Astrocyte of the hippocampus (primary cell): ENCODE data around the gene PFN3.
"Not testable (repeated sequence)": the region's sequence is repeated elsewhere in the genome, so short reads cannot be mapped to it uniquely, and the experiment has no call there.

ENCODE experiments used
- DNase-seq: peaks from one replicate; pipeline ENCODE4 v3.0.0; 2011; ENCODE audit warnings: low read depth, low spot score

The PFN3 gene

DNA sequence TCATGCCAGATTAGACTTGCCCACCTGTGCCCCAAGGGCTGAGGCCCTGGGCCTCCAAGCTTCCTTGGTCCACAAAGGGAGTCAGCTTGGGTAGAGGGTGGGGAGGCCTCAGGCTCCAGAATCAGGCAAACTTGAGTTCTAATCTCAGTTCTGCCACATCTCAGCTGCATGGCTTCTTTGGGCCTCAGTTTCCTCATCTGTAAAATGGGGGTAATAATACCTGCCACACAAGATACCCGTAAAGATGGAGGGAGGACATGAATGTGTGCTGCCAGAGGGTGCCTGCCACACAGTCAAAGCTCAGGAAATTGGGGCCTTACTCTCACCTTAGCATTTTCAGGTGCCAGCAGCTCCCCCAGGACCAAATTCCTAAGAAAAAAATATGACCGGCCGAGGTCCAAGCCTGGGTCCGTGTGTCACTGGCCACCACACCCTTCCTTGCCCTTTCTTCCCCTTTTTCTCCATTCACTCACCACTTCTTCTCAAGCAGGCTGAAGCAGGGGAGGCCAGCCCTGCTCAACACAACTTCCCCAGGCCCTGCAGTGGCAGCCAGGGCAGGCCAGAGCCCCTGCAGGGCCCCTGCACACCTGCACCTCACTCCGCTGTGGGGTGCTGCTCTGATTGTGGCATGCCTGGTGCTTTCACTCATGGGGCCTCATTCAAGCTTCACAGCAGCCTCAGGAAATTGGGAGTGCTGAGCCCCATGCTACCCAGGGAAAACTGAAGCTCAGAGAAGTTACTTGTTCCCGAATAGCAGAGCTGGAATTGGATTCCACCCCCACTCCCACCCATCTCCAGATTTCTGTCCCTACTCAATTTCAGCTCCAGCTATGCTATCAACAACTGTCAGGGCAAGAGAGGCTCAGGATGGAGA, 38.8 kb downstream of the PFN3 start:
- no peak for DNase-seq

DNA sequence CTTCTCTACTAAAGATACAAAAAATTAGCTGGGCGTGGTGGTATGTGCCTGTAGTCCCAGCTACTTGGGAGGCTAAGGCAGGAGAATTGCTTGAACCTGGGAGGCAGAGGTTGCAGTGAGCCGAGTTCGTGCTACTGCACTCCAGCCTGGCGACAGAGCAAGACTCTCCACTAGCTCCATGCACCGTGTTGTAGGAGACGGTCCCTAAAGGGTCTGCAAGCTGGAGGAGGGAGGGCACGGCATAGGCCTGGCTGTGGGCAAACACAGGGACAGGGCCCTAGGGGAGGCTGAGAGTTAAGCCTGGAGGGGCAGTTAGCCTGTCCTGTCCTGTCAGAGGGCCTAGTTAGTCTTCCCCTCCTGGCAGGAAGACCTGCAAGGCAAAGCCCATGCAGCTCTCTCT, 39.7 kb downstream of the PFN3 start:
- not testable (repeated sequence) for DNase-seq

DNA sequence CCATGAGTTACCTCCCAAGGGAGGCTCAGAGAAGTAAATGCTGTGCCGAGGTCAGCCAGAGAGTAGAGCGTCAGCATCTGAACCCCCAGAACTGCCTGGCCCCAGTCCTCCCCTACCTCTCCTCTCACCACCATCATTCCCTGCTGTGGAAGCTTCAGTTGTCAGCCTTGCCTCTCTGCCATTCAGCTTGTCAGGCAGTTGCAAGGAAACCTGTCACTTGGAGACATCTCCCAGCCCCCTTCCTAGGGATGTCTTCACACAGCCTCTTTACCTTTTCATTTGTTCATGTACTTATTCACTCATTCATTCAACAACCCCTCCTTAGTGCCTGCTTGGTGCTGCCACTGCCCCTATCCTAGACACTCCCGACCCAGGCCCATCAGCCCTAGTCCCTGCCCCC, 40.6 kb downstream of the PFN3 start:
- DNase-seq = no peak

DNA sequence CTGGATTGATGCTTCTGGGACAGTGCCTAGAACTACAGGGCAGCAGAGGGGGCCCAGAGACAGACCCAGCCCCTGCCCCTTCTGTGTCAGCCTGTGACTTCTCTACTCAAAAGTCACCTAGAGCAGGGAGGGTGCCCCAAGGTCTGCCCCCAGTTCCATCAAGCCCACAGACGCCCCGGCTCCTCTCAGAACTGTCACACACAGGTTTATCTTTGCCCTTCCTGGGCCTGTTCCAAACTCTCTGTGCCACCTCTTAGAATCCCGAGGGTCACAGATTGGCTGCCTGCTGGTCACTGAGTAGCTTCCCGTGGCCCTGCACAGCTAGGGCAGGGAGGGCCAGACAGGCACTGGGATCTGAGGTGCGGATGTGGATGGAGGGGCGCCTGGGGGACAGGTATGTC, 41.0 kb downstream of the PFN3 start:
- no peak for DNase-seq

DNA sequence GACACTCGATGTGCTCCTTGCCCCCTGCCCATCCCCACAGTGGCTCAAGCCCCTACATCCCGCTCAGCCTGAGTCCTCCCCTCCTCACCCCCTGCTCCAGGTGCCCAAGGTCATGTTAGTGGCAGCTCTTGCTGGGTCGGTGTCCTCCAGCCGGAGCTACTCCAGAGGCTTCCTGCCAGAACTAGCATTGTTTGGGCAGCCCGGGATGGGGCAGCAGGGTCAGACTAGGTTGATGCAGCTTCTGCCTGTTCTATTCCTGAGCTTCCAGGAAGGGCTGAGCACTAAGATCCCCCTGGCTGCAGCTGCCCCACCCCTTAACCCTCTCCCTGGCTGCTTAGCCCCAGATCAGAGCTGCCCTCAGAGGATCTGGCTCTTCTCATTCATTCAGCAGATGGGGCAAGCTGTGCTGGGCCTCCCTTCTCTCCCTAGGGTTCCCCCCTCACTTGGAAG, 42.1 kb downstream of the PFN3 start:
- no peak for DNase-seq

DNA sequence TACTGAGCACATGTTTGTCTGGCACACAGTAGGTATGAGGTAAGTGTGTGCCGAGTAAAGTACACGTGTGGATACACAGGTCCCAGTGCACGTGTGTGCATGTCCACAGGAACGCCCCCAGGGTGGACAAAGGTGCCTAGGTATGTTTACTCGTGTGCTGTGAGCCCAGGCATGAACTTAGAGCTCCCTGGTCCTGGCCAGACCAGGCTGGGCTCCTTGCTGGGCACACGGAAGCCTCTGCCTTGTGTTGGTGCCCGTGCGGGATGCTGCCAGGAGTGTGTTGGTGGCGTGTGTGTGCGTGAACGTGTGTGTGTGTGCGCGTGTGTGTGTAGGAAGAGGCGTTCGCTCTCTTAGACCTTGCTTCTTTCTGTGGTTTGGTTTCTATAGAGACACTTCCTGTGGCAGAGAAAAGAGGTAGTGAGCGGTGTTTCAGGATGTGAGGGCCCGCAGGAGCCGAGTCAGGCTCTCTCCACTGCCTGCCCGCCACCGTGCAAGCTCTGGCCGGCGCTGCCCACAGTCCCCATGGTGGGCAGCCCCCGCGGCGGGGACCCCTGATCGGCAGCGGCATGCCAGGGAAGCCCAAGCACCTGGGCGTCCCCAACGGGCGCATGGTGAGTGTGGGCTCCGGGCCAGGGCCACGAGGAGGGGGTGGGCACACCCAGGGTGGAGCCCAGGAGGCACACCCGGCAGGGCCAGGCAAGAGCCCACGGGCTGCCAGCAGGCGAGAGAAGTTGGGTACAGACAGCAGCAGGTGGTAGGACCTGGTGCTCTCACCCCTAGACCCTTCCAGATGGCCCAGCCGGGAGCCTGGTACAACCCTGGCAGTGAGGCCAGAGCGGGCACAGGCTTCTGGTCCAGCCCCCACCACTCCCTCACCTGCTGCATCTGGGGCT, 42.8 kb downstream of the PFN3 start, which contains the start of gene RGS14:
TSS of gene RGS14 (plus strand) at position 466 of the 893 bp plus-strand sequence. CDS start at position 567, 101 bp downstream.
- peak; percentile 29 for DNase-seq

DNA sequence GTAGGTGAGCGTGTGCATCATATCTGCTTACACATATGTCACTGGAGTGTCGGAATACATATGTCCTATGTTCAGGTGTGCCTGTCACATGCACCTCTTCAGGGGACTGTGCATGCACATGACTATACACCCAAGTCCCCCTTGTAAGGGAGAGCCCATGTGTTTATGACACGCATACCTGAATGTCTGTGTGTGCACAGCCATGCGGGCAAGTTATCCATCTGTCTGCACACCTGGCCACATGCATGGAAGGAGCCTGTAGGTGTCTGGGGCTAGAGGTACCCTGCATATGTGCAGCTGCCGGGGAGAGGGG, 43.4 kb downstream of the PFN3 start:
- DNase-seq = no peak

DNA sequence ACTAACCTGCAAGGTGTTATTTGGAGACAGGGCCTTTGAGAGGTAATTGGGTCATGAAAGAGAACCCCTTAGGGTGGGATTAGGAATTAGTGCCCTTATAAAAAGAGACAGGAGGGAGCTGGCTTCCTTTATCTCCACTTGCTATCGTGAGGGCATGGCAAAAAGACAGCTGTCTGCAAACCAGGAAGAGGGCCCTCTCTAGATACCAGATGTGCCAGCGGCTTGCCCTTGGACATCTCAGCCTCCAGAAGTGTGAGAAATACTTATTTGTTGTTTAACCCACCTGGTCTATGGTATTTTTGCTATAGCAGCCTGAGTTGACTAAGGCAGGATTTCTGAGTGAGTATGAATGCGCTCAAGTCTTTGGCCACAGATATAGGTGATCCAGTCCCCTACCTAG, 43.7 kb downstream of the PFN3 start:
- DNase-seq = no peak

DNA sequence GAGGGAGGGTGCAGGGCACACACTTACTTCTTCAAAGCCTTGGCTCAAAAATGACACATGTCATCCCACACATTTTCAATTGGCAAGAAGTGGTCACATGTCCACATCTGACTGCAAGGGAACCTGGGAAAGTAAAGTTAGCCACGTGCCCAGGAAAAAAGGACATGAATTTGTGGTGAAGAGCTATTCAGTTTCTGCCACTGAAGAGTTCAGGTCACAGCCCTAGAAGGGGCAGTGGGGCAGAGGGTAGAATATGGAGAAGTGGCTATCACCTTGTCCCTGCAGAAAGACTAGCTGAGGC, 44.6 kb downstream of the PFN3 start:
- DNase-seq = no peak

DNA sequence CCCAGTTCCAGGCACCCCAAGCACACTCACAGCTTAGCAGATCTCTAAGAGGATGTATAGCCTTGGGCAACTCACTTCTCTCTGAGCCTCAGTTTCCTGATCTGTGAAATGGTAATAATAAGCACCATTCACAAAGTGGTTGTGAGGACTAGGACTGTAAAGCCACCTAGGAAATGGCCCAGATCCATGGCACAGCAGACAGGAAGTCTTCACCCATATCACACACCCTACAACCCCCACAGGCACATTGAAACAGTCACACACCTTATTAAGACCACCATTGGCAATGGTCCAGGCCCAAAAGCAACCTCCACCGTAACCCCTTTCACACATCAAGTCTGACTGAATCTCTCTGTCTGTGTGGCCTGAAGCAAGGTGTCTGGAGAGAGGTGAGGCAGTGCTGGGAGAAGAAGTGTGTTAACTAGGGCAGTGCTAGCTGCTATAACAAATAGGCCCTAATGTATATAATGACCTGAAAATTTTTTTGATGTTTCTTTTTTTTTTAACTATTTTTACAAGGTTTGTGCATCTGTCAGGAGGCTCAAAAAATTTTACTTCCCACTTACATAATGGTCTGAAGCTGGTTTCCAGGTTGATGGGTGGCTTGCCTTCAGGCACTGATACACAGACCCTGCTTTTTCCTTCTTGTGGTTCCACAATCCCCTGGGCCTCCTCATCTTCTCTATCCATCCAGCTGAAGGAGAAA, 45.1 kb downstream of the PFN3 start:
- no peak for DNase-seq

DNA sequence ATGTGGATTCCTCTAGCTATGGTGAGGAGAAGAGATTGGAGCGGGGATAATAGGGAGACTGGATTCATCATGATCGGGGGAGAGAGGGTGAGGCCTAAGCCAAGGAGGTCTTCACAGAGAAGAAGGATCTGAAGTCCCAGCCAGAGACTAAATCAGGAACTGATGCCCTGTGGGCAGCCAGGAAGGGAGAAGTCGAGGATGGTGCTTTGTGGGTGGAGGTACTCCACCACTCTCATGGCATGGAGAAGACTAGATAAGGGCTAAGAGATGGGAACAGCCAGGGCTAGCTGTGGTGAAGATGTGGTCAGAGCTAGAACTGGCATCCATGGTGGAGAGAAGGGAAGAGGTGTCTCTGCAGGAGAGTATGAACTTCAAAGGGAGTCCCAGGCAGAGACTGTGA, 45.8 kb downstream of the PFN3 start:
- DNase-seq = no peak

DNA sequence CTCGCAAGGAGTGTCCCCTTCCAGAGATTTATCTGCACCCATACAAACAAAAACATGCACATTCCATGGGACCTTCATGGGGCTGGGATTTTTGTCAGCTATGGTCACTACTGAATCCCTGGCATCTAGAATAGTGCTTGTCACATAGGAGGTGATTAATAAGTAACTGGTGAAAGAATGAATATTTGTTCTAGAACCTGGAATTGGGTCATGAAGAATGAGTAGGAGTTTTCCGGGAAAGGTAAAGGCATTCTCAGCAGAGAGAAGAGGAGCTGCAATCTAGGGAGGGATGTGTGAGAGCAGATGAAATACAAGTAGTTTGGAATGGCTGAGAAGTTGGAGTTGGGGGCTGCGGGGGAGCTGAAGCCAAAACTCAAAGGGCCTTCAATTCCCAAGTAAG, 46.2 kb downstream of the PFN3 start:
- DNase-seq = no peak

DNA sequence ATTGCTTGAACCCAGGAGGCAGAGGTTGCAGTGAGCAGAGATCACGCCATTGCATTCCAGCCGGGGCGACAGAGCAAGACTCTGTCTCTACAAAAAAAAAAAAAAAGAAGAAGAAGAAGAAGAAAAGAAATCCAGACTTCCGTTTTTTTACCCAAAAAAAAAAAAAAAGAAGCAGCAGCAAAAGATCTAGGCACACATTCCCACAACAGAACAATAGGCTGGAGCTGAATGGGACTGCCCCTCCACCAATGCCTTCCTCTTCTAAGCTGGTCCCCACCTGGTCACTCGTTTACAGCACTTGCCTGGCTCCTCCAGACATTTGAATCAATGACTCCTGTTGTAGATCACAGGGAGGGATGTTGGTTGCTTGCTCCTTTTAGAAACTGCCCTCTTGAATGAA, 47.4 kb downstream of the PFN3 start:
- DNase-seq = no peak

DNA sequence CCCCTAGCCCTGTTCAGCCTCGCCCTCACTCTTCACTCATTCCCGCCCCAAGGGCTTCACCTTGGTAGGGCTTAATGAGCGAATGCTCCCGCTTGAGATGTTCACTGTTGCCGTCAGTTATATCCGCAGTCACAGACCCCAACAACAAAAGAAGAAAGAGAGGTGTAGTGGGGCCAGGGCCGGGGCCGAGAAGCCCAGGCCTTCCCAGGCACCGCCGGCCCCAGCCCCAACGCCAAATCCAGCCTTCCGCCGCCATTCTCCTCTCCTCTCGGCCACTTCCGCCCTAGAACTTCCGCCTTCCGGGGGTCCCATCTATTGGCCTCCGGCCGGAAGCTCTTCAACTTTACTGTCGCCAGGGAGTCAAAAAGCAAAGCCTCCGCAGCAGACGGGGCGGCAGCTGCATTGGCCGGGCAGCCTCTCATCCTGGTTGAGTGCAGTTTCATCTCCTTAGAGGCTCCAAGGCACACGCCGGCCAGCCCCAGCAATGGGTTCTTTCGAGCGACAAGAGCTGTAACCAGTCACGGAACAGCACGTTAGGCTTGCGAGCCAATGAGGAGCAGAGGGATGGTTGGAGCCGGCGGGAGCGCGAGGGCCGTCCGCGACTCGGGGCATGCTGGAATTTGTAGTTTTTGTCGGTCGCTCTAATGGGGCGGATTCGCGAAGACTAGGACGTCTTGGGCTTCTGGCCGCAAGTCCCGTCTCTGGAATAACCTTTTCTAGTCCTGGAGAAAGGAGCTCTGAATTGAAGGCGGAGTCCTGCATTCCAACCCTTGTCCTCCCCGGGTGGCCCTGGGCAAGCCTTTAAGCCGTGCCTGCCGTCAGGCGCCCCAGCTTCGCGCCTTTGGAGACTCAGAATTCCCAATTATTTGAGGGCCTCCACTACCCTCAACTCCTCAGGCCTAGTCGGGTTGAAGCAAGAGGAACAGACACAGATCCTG, 48.8 kb downstream of the PFN3 start, which contains the start of gene LMAN2:
TSS of gene LMAN2 (minus strand) at position 277 of the 938 bp plus-strand sequence. CDS start at position 256, 21 bp downstream.
- DNase-seq = peak; percentile 98

DNA sequence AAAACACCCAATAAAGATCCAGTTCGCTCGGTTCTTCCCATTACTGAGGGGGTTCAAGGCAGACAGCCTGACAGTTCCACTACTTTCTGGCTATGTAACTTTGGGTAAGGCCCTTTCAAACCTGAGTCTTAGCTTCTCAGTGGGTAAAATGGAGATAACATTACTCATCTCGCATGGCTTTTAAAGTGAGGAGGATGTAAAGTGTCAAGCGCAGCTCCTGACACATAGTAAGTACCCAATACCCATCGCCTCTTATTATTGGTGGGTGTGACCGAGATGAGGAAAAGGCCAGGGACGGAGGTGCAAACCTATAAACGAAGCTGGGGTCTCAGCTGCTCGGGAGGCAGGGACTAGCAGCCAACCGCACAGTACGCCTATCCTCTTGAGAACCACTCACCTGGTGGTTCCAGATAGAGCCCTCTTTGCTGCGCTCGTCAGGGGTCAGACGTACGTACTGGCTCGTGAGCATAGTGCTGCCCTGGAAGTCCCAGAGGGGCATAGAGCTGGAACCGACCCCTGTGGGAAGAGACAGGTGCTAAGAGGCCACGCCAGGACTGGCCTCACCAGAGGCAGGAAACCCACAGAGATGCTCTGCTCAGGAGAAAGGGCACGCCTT, 49.6 kb downstream of the PFN3 start:
- no peak for DNase-seq
